GM23338 (cell line): Measurements from ENCODE around the gene CPLX4. TPM values are rescaled to one million over a fixed set of nuclear protein-coding genes. Genes with fewer than 3 reads are reported as not detected.

ENCODE experiments used
- ATAC-seq: fragments of 200-7000 bp; cut with Tn5 transposase; 3 replicates; pipeline ENCODE4 v1.9.1; 2020
- DNase-seq: peaks from one replicate; pipeline ENCODE4 v3.0.0-alpha.2; 2015; ENCODE audit warnings: low spot score
- H2AFZ ChIP-seq: fragments of 200-600 bp; sonication (generic); 2 replicates; pipeline ENCODE4 v1.8.0; 2016; ENCODE audit warnings: antibody characterized with exemption, mild to moderate bottlenecking, moderate library complexity
- H3F3A ChIP-seq: fragments of 200-600 bp; sonication (generic); replicated peaks from 2 replicates; pipeline ENCODE4 v1.8.0; 2017; ENCODE audit warnings: antibody characterized with exemption, mixed run types, low read depth
- H3K27ac ChIP-seq: fragments of 200-600 bp; sonication (generic); 2 replicates; pipeline ENCODE4 v1.6.1; 2016; ENCODE audit warnings: low read depth
- H3K27me3 ChIP-seq: fragments of 200-600 bp; sonication (generic); 2 replicates; pipeline ENCODE4 v1.8.0; 2016; ENCODE audit warnings: mild to moderate bottlenecking, mixed run types, moderate library complexity; ENCODE audit not compliant: insufficient read depth
- H3K36me3 ChIP-seq: fragments of 200-600 bp; sonication (generic); 2 replicates; pipeline ENCODE4 v1.8.0; 2016; ENCODE audit warnings: mild to moderate bottlenecking; ENCODE audit not compliant: insufficient read depth
- H3K4me1 ChIP-seq: fragments of 200-600 bp; sonication (generic); 2 replicates; pipeline ENCODE4 v1.8.0; 2016; ENCODE audit warnings: mild to moderate bottlenecking, moderate library complexity; ENCODE audit not compliant: insufficient read depth
- H3K4me2 ChIP-seq: fragments of 200-600 bp; sonication (generic); 2 replicates; pipeline ENCODE4 v1.7.1; 2017; ENCODE audit warnings: mixed run types
- H3K4me3 ChIP-seq: fragments of 200-600 bp; sonication (generic); 2 replicates; pipeline ENCODE4 v1.6.1; 2016; ENCODE audit warnings: mixed run types
- H3K79me2 ChIP-seq: fragments of 200-600 bp; sonication (generic); replicated peaks from 2 replicates; pipeline ENCODE4 v1.8.0; 2017; ENCODE audit warnings: mild to moderate bottlenecking; ENCODE audit not compliant: insufficient read depth
- H3K9me2 ChIP-seq: fragments of 200-600 bp; sonication (generic); 2 replicates; pipeline ENCODE4 v1.8.0; 2017; ENCODE audit not compliant: insufficient read depth
- H4K20me1 ChIP-seq: fragments of 200-600 bp; sonication (generic); replicated peaks from 2 replicates; pipeline ENCODE4 v1.8.0; 2017; ENCODE audit warnings: mild to moderate bottlenecking; ENCODE audit not compliant: insufficient read depth
- H3K27ac Mint-ChIP-seq: 2 replicates; pipeline ENCODE4 v1.8.0; 2020; ENCODE audit warnings: inconsistent platforms, mild to moderate bottlenecking, moderate library complexity, mixed read lengths
- H3K27me3 Mint-ChIP-seq: 3 replicates; pipeline ENCODE4 v1.8.0; 2022; ENCODE audit warnings: low read depth, mild to moderate bottlenecking, moderate library complexity, mixed read lengths, inconsistent platforms; ENCODE audit not compliant: insufficient read depth, poor library complexity
- H3K36me3 Mint-ChIP-seq: 3 replicates; pipeline ENCODE4 v1.8.0; 2021; ENCODE audit warnings: low read depth, mild to moderate bottlenecking, inconsistent platforms, moderate library complexity, mixed read lengths
- H3K4me1 Mint-ChIP-seq: 3 replicates; pipeline ENCODE4 v1.8.0; 2020; ENCODE audit warnings: mild to moderate bottlenecking, inconsistent platforms, mixed read lengths
- H3K4me3 Mint-ChIP-seq: 3 replicates; pipeline ENCODE4 v1.8.0; 2021; ENCODE audit warnings: moderate library complexity, mild to moderate bottlenecking, inconsistent platforms, mixed read lengths
- H3K9me3 Mint-ChIP-seq: 3 replicates; pipeline ENCODE4 v1.8.0; 2020; ENCODE audit warnings: moderate library complexity, mild to moderate bottlenecking, inconsistent platforms, mixed read lengths
- CTCF ChIP-seq, 2 experiments: fragments of 200-600 bp in 1 of 2; sonication (generic) in 1 of 2; conservative IDR thresholded peaks; 2 replicates each; pipeline versions ENCODE4 v1.5.1 to v1.6.1; 2016 to 2017; ENCODE audit warnings: antibody characterized with exemption in 2 of 2, low read depth in 2 of 2, mild to moderate bottlenecking in 2 of 2, moderate library complexity in 1 of 2
- ETS1 ChIP-seq: IDR thresholded peaks from 2 replicates; pipeline ENCODE4 v1.6.1; 2016; ENCODE audit warnings: antibody characterized with exemption
- EZH2 ChIP-seq: fragments of 200-600 bp; sonication (generic); IDR thresholded peaks from one replicate; pipeline ENCODE4 v1.8.0; 2017; ENCODE audit warnings: antibody characterized with exemption, mild to moderate bottlenecking, low read depth; ENCODE audit not compliant: unreplicated experiment
- EZH2phosphoT487 ChIP-seq: fragments of 200-600 bp; sonication (generic); IDR thresholded peaks from one replicate; pipeline ENCODE4 v1.8.1; 2018; ENCODE audit warnings: antibody characterized with exemption; ENCODE audit not compliant: unreplicated experiment
- JUNB ChIP-seq: IDR thresholded peaks from one replicate; pipeline ENCODE4 v1.6.1; 2016; ENCODE audit warnings: antibody characterized with exemption; ENCODE audit not compliant: unreplicated experiment
- NANOG ChIP-seq: IDR thresholded peaks from 2 replicates; pipeline ENCODE4 v1.6.1; 2016; ENCODE audit warnings: antibody characterized with exemption, borderline replicate concordance
- POLR2AphosphoS5 ChIP-seq: IDR thresholded peaks from 2 replicates; pipeline ENCODE4 v1.6.1; 2016; ENCODE audit warnings: antibody characterized with exemption, low read depth
- REST ChIP-seq: IDR thresholded peaks from one replicate; pipeline ENCODE4 v1.6.1; 2018; ENCODE audit warnings: antibody characterized with exemption; ENCODE audit not compliant: unreplicated experiment
- STAT1 ChIP-seq: IDR thresholded peaks from one replicate; pipeline ENCODE4 v1.6.1; 2016; ENCODE audit warnings: antibody characterized with exemption; ENCODE audit not compliant: unreplicated experiment
- polyA plus RNA-seq: library from polyadenylated mRNA; unstranded; fragments of >200 nt; fragmentation: Nextera tagmentation; extraction: Ambion mirVana; gene quantifications from 2 replicates; pipeline ENCODE4 v1.2.1, GENCODE V29; 2016
- total RNA-seq: library from RNA; depleted of rRNA; stranded (reverse); fragments of >200 nt; shearing (Covaris generic); gene quantifications from 2 replicates; pipeline ENCODE4 v1.2.3, GENCODE V29; 2014

CPLX4 gene
- total and polyA plus RNA-seq, 2 experiments from 2014 or later = not detected

- no peak for TF ChIP-seq EZH2
Observed at GRCh38 chr18:59276047-59276446, 42.4 kb downstream of the CPLX4 start (continued).

- H3F3A ChIP-seq = peaks cover 13% of the 10 kb centered on the region
- H3K4me3 ChIP-seq = peak overlapping the region; percentile 45
- H3K36me3 Mint-ChIP-seq = no peaks in the 10 kb centered on the region
- H3K4me2 ChIP-seq = peak overlapping the region; percentile 79
- no peak for ATAC-seq
- H3K9me2 ChIP-seq = no peaks in the 10 kb centered on the region
- H3K4me3 Mint-ChIP-seq = peak overlapping the region; percentile 35; the same call in 2 of the 3 replicates
- TF ChIP-seq NANOG = no peak
- no peak for TF ChIP-seq EZH2phosphoT487
- no peak for TF ChIP-seq STAT1
- no peak for TF ChIP-seq REST
- TF ChIP-seq POLR2AphosphoS5 = no peak
- no peak for TF ChIP-seq CTCF (conservative IDR thresholded peaks at IDR 0.05; ENCODE audit: low read depth in 2 of 2)
- no peak for TF ChIP-seq JUNB
- no peak for TF ChIP-seq ETS1
- TF ChIP-seq EZH2 = no peak
- H3K27me3 ChIP-seq = peaks cover 100% of the 10 kb centered on the region
- H3K9me3 Mint-ChIP-seq = peaks cover 3% of the 10 kb centered on the region; the same call in 1 of the 3 replicates
- H3K27ac ChIP-seq = no peak overlapping the region
- H4K20me1 ChIP-seq = peaks cover 25% of the 10 kb centered on the region; the same call in 1 of the 2 replicates
- DNase-seq = peak; percentile 42
- H3K4me1 ChIP-seq = peaks cover 43% of the 10 kb centered on the region
- H3K4me1 Mint-ChIP-seq = peaks cover 33% of the 10 kb centered on the region
- H2AFZ ChIP-seq = no peak overlapping the region
- peaks cover 64% of the 10 kb centered on the region for H3K27me3 Mint-ChIP-seq
- H3K27ac Mint-ChIP-seq = no peak overlapping the region
- H3K79me2 ChIP-seq = no peaks in the 10 kb centered on the region
- no peaks in the 10 kb centered on the region for H3K36me3 ChIP-seq
Observed at GRCh38 chr18:59275406-59275949, 43.0 kb downstream of the CPLX4 start.
